DOHH2 (cell line): Measurements from ENCODE around the gene MYL11.

Experiments
- EZH2phosphoT487 ChIP-seq: fragments of 200-600 bp; sonication (generic); IDR thresholded peaks from 2 replicates; pipeline ENCODE4 v1.6.1; 2017; ENCODE audit warnings: borderline replicate concordance, mild to moderate bottlenecking, antibody characterized with exemption, low read length, moderate library complexity, mixed read lengths
- TF ChIP-seq, protein P1 (sequence below): fragments of 200-600 bp; sonication (generic); IDR thresholded peaks from one replicate; pipeline ENCODE4 v1.5.1; 2014; ENCODE audit warnings: antibody characterized with exemption, mild to moderate bottlenecking, low read depth, low read length; ENCODE audit not compliant: poor library complexity, severe bottlenecking

DNA sequence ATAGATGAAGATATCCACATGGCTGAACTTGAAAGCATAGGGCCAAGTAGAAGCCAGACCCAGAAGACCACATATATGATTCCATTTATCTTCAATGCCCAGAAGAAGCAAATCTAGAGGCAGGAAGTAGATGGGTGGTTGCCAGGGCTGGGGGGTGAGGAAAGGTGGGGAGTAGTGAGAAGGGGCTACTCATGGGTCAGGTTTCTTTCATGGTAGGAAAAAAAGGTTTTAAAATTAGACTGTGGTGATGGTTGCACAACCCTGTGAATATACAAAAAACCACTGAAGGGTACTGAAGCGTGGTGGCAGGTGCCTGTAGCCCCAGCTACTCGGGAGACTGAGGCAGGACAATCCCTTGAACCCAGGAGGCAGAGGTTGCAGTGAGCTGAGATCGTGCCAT is 24.9 kb upstream of the MYL11 start:
- no peak for TF ChIP-seq EZH2phosphoT487
- TF ChIP-seq, protein P1, sequence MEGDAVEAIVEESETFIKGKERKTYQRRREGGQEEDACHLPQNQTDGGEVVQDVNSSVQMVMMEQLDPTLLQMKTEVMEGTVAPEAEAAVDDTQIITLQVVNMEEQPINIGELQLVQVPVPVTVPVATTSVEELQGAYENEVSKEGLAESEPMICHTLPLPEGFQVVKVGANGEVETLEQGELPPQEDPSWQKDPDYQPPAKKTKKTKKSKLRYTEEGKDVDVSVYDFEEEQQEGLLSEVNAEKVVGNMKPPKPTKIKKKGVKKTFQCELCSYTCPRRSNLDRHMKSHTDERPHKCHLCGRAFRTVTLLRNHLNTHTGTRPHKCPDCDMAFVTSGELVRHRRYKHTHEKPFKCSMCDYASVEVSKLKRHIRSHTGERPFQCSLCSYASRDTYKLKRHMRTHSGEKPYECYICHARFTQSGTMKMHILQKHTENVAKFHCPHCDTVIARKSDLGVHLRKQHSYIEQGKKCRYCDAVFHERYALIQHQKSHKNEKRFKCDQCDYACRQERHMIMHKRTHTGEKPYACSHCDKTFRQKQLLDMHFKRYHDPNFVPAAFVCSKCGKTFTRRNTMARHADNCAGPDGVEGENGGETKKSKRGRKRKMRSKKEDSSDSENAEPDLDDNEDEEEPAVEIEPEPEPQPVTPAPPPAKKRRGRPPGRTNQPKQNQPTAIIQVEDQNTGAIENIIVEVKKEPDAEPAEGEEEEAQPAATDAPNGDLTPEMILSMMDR: no peak
